Measurements from ENCODE around the gene CTAG1A.

The CTAG1A gene

GRCh38 chrX:154594491-154594890 lies 9.6 kb downstream of the CTAG1A start:
- FAIRE-seq (no peak), DNase-seq (ENCODE audit: insufficient read length, low spot score) (no peak)
- no peak for TF ChIP-seq CTCF (IDR thresholded peaks at IDR 0.05; ENCODE audit: insufficient read depth, missing control alignments)

GRCh38 chrX:154595559-154596249 lies 10.8 kb downstream of the CTAG1A start:
- DNase-seq (ENCODE audit: insufficient read length, low spot score) (no peak), FAIRE-seq (no peak)
- TF ChIP-seq CTCF (IDR thresholded peaks at IDR 0.05; ENCODE audit: insufficient read depth, missing control alignments) = no peak

- no peak for FAIRE-seq
- DNase-seq (ENCODE audit: insufficient read length, low spot score) = no peak
- no peak for TF ChIP-seq CTCF (IDR thresholded peaks at IDR 0.05; ENCODE audit: insufficient read depth, missing control alignments)
Measured at GRCh38 chrX:154596290-154596929, 11.5 kb downstream of the CTAG1A start.

- DNase-seq (ENCODE audit: insufficient read length, low spot score) = no peak
- FAIRE-seq = no peak
- TF ChIP-seq CTCF (IDR thresholded peaks at IDR 0.05; ENCODE audit: insufficient read depth, missing control alignments) = no peak
Measured at GRCh38 chrX:154597221-154597620, 12.3 kb downstream of the CTAG1A start.

GRCh38 chrX:154598656-154599055 lies 13.7 kb downstream of the CTAG1A start:
- TF ChIP-seq CTCF (IDR thresholded peaks at IDR 0.05; ENCODE audit: insufficient read depth, missing control alignments) = no peak
- no peak for DNase-seq (ENCODE audit: insufficient read length, low spot score)
- FAIRE-seq = no peak

- no peak for FAIRE-seq
- no peak for DNase-seq (ENCODE audit: insufficient read length, low spot score)
- TF ChIP-seq CTCF (IDR thresholded peaks at IDR 0.05; ENCODE audit: insufficient read depth, missing control alignments) = no peak
Measured at GRCh38 chrX:154599531-154599930, 14.6 kb downstream of the CTAG1A start.

GRCh38 chrX:154600759-154601374 lies 15.9 kb downstream of the CTAG1A start:
- no peak for FAIRE-seq
- no peak for DNase-seq (ENCODE audit: insufficient read length, low spot score)
- no peak for TF ChIP-seq CTCF (IDR thresholded peaks at IDR 0.05; ENCODE audit: insufficient read depth, missing control alignments)
